SK-N-MC (cell line): Measurements from ENCODE around the gene CAPN11.
"Not testable (repeated sequence)": the region's sequence is repeated elsewhere in the genome, so short reads cannot be mapped to it uniquely, and the experiment has no call there.

Experiments used
- DNase-seq: peaks from one replicate; pipeline ENCODE4 v3.0.0-alpha.2; 2011; ENCODE audit warnings: low read depth, low spot score
- H3K27ac ChIP-seq: fragments of 200-600 bp; sonication (generic); 2 replicates; pipeline ENCODE4 v1.5.1; 2016; ENCODE audit warnings: mixed run types
- H3K36me3 ChIP-seq: fragments of 200-600 bp; sonication (generic); 2 replicates; pipeline ENCODE4 v1.6.1; 2017; ENCODE audit warnings: antibody characterized with exemption, low read length, mixed read lengths; ENCODE audit not compliant: insufficient read depth
- H3K4me3 ChIP-seq: fragments of 200-600 bp; sonication (generic); 2 replicates; pipeline ENCODE4 v1.5.1; 2016
- H3K9ac ChIP-seq: fragments of 200-600 bp; sonication (generic); 2 replicates; pipeline ENCODE4 v1.8.0; 2017; ENCODE audit warnings: mixed run types, mixed read lengths; ENCODE audit not compliant: insufficient read length
- H3K9me3 ChIP-seq: fragments of 200-600 bp; sonication (generic); 2 replicates; pipeline ENCODE4 v1.6.1; 2017; ENCODE audit warnings: low read depth, mild to moderate bottlenecking, antibody characterized with exemption, low read length, moderate library complexity, mixed read lengths
- EZH2 ChIP-seq: fragments of 200-600 bp; sonication (generic); IDR thresholded peaks from one replicate; pipeline ENCODE4 v1.6.1; 2017; ENCODE audit warnings: antibody characterized with exemption
- FOXP2 ChIP-seq: optimal IDR thresholded peaks from 2 replicates; pipeline ENCODE3; 2011; ENCODE audit warnings: mild to moderate bottlenecking, moderate library complexity; ENCODE audit not compliant: insufficient read depth; ENCODE audit errors: extremely low read length, control extremely low read depth
- POLR2AphosphoS5 ChIP-seq: IDR thresholded peaks from 2 replicates; pipeline ENCODE4 v1.6.1; 2012; ENCODE audit warnings: mild to moderate bottlenecking, low read depth, low read length, borderline replicate concordance

Gene CAPN11

DNA sequence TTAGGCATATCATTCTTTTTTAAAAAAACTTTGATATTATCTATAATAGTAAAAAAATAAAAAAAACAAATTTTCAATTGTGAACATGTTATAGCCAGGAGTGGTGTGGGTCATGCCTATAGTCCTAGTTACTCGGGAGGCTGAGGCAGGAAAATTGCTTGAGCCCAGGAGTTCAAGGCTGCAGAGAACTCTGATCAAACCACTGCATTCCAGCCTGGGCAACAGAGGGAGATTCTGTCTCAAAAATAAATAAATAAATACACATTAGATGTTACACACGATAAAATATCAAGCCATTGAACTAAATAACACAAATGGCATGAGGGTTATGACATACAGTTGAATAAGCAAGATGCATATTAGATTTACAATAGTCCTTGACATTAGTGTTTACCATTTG is 30.2 kb downstream of the CAPN11 start:
- DNase-seq = no peak
- no peak for TF ChIP-seq POLR2AphosphoS5
- no peak for TF ChIP-seq FOXP2
- no peak for TF ChIP-seq EZH2
- no peak overlapping the region for H3K9ac ChIP-seq
- no peaks in the 10 kb centered on the region for H3K9me3 ChIP-seq
- no peaks in the 10 kb centered on the region for H3K36me3 ChIP-seq
- H3K4me3 ChIP-seq = no peak overlapping the region
- no peak overlapping the region for H3K27ac ChIP-seq

DNA sequence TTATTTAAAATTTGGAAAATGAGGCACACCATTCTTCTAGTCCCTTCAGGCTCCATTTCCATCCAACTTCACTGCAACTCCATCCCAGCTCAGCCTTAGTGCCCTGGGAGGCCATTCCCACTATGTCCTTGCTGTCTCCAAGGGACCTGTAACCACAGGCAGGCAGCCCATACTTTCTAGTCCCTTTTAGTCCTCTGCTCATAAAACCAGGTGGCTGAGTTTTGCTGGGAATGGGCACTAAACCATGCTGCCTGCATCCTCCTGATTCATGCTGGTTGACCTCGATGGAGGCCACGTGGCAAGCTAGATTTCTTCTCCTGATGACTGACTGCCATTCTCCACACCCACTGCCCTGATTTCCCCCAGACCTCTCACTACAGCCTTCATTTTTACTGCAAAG is 30.6 kb downstream of the CAPN11 start:
- Histone ChIP-seq H3K27ac (no peak overlapping the region), H3K4me3 (no peak overlapping the region), H3K36me3 (no peaks in the 10 kb centered on the region), H3K9me3 (no peaks in the 10 kb centered on the region), H3K9ac (no peak overlapping the region)
- no peak for TF ChIP-seq POLR2AphosphoS5
- TF ChIP-seq EZH2 = no peak
- TF ChIP-seq FOXP2 = no peak
- no peak for DNase-seq

DNA sequence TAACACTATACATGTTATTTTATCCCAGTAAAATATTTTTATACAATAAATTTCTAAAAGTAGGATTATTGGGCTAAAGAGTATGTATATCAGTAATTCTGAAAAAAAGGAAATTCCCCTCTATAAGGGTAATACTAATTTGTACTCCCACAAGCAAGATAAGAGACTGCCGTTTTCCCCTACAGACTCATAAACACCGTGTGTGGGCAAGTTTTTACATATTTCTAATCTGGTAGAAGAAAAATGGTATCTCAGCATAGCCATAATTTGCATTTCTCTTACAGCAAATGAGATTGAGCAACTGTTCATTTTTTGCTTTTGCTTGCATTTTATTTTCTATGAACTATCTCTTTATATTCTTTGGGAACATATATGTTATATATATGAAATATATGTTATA is 32.1 kb downstream of the CAPN11 start:
- TF ChIP-seq FOXP2 (no peak), POLR2AphosphoS5 (no peak), EZH2 (no peak)
- DNase-seq = peak; percentile 93
- H3K36me3 ChIP-seq = no peaks in the 10 kb centered on the region
- peak overlapping the region; percentile 81; the same call in 1 of the 2 replicates for H3K27ac ChIP-seq
- H3K4me3 ChIP-seq = no peak overlapping the region
- no peak overlapping the region for H3K9ac ChIP-seq
- H3K9me3 ChIP-seq = no peaks in the 10 kb centered on the region

DNA sequence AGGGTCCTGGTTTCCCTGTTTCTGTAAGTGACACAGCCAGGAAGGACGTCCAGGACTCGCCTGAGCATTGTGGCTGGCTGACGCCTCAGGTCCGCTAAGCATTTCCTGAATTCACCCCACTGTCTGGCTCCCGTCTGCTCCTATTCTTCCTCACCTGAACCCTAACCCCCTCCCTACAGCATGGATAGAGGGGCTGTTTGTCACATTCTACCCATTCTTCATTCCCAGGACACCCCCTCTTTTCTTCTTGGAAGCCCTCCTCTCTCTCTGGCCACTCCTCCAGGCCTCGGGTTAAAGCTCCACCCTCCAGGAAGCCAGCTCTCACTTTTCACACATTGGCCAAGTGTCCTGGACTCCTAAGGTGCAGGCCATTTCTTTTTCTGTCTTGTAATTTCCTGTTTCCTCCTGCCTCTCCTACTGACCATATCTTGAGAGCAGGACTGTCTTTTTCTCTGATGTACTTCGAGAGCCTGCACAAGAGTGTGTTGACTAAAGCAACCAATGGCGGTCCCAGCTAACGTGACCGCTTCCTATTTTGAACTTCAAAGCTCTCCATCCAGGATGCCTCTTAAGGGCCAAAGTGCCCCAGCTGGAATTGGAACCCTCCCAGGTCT is 33.9 kb downstream of the CAPN11 start:
- DNase-seq = no peak
- no peak overlapping the region for H3K9ac ChIP-seq
- no peaks in the 10 kb centered on the region for H3K9me3 ChIP-seq
- H3K36me3 ChIP-seq = no peaks in the 10 kb centered on the region
- no peak overlapping the region for H3K4me3 ChIP-seq
- no peak overlapping the region for H3K27ac ChIP-seq
- TF ChIP-seq EZH2 = no peak
- TF ChIP-seq FOXP2 = no peak
- no peak for TF ChIP-seq POLR2AphosphoS5

DNA sequence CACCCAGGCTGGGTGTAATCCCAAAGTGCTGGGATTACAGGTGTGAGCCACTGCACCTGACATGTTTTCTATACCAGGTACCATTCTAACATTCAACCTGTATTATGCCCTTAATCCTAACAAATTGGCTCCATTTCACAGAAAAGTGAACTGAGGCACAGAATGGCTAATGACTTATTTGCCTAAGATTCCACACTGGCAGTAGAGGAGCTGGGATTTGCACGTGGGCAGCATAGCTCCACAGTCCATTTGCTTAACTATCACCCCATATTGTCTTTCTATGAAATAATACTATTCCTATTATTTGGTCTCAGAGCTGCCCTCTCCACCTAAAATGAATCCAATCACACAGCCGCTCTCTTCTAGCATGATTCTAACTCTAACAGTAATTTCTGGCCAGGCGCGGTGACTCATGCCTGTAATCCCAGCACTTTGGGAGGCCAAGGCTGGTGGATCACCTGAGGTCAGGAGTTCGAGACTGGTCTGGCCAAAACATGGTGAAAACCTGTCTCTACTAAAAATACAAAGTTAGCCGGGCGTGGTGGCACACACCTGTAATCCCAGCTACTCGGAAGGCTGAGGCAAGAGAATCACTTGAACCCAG is 34.8 kb downstream of the CAPN11 start:
- TF ChIP-seq POLR2AphosphoS5 = no peak
- no peak for TF ChIP-seq FOXP2
- no peak for TF ChIP-seq EZH2
- H3K27ac ChIP-seq = no peak overlapping the region
- no peak overlapping the region for H3K9ac ChIP-seq
- H3K4me3 ChIP-seq = no peak overlapping the region
- H3K36me3 ChIP-seq = no peaks in the 10 kb centered on the region
- H3K9me3 ChIP-seq = no peaks in the 10 kb centered on the region
- no peak for DNase-seq

DNA sequence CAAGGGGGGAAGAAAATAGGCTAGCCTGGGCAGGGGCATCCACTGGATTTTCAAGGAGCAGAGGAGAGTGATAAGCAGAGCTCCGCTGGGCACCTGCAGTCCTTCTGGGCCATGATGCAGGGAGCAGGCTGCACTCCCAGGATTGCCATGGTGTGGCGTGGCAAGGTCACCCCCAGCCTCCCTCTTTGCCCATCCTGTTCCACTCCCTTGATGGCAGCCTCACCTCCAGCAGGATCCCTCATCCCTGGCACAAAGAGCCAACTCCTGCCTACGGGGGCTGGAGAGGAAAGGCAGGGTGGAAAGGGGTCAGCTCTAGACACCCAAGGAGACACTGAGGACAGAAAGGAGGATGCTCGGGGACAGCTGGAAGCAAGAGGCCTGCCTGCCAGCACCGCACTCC is 35.7 kb downstream of the CAPN11 start:
- Histone ChIP-seq H3K9me3 (no peaks in the 10 kb centered on the region), H3K9ac (no peak overlapping the region), H3K4me3 (no peak overlapping the region), H3K36me3 (no peaks in the 10 kb centered on the region), H3K27ac (no peak overlapping the region)
- no peak for DNase-seq
- TF ChIP-seq POLR2AphosphoS5 = no peak
- TF ChIP-seq EZH2 = no peak
- TF ChIP-seq FOXP2 = no peak

DNA sequence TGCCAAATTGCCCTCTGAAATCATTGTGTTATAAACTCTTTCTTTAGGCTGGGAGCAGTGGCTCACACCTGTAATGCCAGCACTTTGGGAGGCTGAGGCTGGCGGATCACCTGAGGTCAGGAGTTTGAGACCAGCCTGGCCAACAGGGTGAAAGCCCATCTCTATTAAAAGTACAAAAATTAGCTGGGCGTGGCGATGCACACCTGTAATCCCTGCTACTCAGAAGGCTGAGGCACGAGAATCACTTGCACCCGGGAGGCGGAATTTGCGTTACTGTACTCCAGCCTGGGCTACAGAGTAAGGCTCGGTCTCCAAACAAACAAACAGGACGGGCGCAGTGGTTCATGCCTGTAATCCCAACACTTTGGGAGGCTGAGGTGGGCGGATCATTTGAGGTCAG is 37.7 kb downstream of the CAPN11 start:
- H3K9ac ChIP-seq, H3K27ac ChIP-seq, H3K36me3 ChIP-seq, H3K4me3 ChIP-seq, DNase-seq, H3K9me3 ChIP-seq: not testable (repeated sequence)

DNA sequence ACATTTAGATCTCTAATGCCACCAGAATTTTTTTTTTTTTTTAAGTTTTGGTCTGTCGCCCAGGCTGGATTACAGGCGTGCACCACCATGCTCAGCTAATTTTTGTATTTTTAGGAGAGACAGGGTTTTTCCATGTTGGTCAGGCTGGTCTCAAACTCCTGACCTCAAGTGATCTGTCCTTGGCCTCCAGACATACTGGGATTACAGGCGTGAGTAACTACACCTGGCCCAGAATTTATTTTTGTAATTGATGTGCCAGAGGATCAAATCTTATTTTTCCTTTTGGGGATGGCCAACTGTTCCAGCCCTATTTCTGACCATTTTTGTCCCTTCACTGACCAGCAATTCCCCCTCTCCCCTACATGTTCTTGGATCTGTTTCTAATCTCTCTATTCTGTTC is 40.1 kb downstream of the CAPN11 start:
- no peak for TF ChIP-seq POLR2AphosphoS5
- TF ChIP-seq EZH2 = no peak
- no peak for TF ChIP-seq FOXP2
- no peak for DNase-seq
- H3K36me3 ChIP-seq = no peaks in the 10 kb centered on the region
- H3K9ac ChIP-seq = no peak overlapping the region
- H3K27ac ChIP-seq = no peak overlapping the region
- H3K9me3 ChIP-seq = no peaks in the 10 kb centered on the region
- H3K4me3 ChIP-seq = no peak overlapping the region

DNA sequence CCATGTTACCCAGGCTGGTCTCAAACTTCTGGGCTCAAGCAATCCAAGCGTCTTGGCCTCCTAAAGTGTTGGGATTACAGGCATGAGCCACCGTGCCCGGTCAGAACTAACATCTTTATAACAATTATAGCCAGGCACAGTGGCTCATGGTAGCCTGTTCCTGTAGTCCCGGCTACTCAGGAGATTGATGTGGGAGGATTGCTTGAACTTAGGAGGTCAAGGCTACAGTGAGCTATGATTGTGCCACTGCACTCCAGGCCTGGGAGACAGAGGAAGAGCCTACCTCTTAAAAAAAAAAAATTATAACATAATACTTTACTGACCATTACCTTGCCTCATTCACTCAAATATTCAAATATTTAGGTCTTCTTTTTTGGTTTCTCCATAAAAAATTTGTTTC is 41.3 kb downstream of the CAPN11 start:
- H3K4me3 ChIP-seq = no peak overlapping the region
- no peak for DNase-seq
- no peaks in the 10 kb centered on the region for H3K36me3 ChIP-seq
- H3K9ac ChIP-seq = no peak overlapping the region
- no peak overlapping the region for H3K27ac ChIP-seq
- TF ChIP-seq EZH2 (no peak), POLR2AphosphoS5 (no peak), FOXP2 (no peak)
- no peaks in the 10 kb centered on the region for H3K9me3 ChIP-seq
